ENCODE results near the gene OST4.
A peak's percentile ranks its signal among the peaks of the same experiment; 100 is the strongest.

The OST4 gene

DNA sequence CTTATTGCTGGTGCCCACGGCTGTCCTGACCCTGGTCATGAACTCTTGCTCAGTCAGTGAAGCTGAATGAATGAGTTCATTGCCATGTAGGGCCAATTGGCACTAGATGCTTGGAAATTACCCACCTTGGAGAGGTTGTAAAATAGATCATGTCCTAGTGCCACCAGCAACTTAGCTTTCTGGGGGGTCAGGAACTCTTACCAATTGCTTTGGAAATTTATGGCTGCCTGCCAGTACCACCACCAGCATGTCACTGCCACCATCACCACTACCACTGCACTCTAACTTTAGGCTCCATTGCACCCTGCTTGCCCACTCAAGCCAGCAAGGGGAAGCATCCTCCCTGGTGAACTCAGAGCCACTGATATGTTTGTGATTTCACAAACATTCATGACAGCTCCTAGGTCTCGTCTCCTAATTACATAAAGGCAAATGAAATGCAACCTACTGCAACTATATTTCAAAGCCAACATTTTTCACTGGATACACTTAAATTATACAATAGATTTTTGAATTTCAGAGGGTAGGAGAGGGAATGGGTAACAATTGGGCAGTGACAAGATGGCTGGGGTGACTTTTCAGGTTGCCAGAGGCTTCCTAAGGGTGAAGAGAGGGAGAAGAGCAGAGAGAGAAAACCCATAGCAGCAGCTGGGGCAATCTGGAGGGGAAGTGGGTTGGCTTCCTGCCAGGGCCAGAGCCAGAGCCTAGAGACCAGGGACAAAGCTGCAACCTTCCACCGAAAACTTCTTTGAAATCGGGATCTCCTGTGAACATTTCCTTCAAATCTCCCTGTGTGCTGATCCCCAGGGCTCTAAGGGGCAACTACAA lies 3.5 kb upstream of the OST4 start:
- no peak for DNase-seq (ENCODE audit: low read depth)
- Histone ChIP-seq H3K9ac (ENCODE audit: low read length) (no peak overlapping the region), H3K27me3 (replicated peaks; ENCODE audit: control insufficient read depth, insufficient read depth, low read length) (no peaks in the 10 kb centered on the region), H3K4me1 (ENCODE audit: control insufficient read depth, insufficient read depth, low read length) (peaks cover 44% of the 10 kb centered on the region), H3K4me3 (ENCODE audit: low read length) (no peak overlapping the region), H3K9me3 (ENCODE audit: control insufficient read depth, low read length) (no peaks in the 10 kb centered on the region), H3K36me3 (ENCODE audit: control insufficient read depth, insufficient read depth, low read length, severe bottlenecking) (peaks cover 3% of the 10 kb centered on the region)

DNA sequence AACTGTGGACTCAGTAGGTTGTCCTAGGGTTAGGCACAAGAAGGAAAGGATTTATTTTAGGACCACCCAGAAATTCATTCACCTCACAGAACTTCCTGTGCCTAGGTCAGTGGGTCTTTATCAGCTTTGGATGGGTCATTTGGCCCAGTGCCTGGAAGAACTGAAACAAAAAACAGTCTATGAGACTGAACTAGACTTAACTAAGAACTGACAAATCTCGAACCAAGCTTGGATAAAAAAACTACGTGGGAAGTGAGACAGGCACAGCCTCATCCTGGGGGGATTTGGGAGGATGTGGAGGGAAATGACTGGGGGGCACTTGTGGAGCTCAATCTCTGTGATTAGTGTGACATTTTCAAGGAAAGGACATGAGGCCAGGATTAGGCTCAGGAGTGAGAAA lies 2.3 kb upstream of the OST4 start:
- H3K4me1 ChIP-seq (ENCODE audit: control insufficient read depth, insufficient read depth, low read length), result peaks cover 47% of the 10 kb centered on the region
- DNase-seq (ENCODE audit: low read depth), result no peak
- no peak overlapping the region for H3K9ac ChIP-seq (ENCODE audit: low read length)
- H3K36me3 ChIP-seq (ENCODE audit: control insufficient read depth, insufficient read depth, low read length, severe bottlenecking), result peaks cover 13% of the 10 kb centered on the region
- no peaks in the 10 kb centered on the region for H3K27me3 ChIP-seq (replicated peaks; ENCODE audit: control insufficient read depth, insufficient read depth, low read length)
- no peak overlapping the region for H3K4me3 ChIP-seq (ENCODE audit: low read length)
- no peaks in the 10 kb centered on the region for H3K9me3 ChIP-seq (ENCODE audit: control insufficient read depth, low read length)

DNA sequence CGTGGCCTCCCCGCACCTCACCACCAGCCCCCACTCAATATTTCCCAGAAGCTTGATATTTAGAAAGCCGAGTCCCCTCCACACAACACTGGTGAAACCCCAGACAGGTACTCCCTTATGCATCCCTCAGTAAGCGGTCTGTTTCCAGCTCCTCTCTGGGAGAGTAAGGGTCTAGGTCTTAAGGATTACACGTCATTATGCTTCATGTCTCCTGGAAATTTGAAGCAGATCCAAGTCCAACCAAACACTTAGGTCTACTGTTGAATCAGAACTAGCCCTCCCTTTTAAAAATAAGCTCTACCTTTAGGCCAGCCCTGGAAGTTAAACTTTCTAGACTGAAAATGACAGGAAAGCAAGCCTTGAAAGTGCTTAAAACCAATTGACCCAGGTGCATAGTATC lies 1.5 kb upstream of the OST4 start:
- Histone ChIP-seq H3K4me1 (ENCODE audit: control insufficient read depth, insufficient read depth, low read length) (peaks cover 54% of the 10 kb centered on the region), H3K4me3 (ENCODE audit: low read length) (no peak overlapping the region), H3K27me3 (replicated peaks; ENCODE audit: control insufficient read depth, insufficient read depth, low read length) (no peaks in the 10 kb centered on the region)

DNA sequence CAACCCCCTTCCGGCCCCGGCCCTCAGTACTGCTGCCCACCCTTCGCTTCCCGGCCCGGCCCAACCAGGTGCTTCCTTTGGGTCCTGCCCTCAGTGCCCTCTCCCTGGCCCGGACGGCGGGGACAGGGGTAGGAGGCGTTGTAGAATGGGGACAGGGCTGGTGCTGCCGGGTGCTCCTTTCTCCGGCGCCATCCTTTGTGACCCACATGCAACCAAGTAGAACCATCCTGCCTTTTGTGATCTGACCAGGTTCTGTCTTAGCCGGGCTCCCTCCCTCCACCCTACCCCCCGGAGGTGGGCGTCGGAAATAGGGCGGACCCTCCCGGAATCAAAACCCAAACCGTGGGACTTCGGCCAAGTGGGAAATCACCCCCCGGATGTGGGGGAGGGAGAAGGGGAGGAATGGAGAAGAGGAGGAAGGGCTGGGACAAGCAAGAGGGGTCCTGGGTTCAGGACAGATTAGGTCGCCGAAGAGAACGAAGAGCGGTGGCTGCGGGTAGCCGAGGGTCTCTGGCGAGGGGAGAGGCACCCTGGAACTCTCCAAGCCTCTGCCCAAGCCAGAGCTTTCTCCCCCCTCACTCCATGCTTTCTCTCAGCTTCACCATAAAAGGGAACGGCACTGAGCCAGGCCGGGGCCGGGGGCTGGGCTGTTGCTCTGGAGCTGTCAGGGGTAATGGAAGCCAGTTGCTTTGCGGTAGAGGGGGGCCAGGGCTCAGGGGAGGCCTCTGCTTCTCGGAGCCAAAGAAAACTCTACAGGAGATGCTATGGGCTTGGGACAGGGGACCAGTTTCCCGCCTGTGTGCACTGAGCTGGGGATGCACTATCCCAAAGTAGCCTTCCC lies 756 bp upstream of the OST4 start:
- Histone ChIP-seq H3K36me3 (ENCODE audit: control insufficient read depth, insufficient read depth, low read length, severe bottlenecking) (peaks cover 27% of the 10 kb centered on the region), H3K27me3 (replicated peaks; ENCODE audit: control insufficient read depth, insufficient read depth, low read length) (no peaks in the 10 kb centered on the region), H3K9ac (ENCODE audit: low read length) (peak overlapping the region; percentile 99), H3K4me3 (ENCODE audit: low read length) (peak overlapping the region; percentile 99), H3K4me1 (ENCODE audit: control insufficient read depth, insufficient read depth, low read length) (peaks cover 52% of the 10 kb centered on the region), H3K9me3 (ENCODE audit: control insufficient read depth, low read length) (no peaks in the 10 kb centered on the region)
- DNase-seq (ENCODE audit: low read depth), result peak; percentile 82

More for the DNA sequence above, 1.5 kb upstream of the OST4 start:
- H3K36me3 ChIP-seq (ENCODE audit: control insufficient read depth, insufficient read depth, low read length, severe bottlenecking), result peaks cover 21% of the 10 kb centered on the region
- H3K9me3 ChIP-seq (ENCODE audit: control insufficient read depth, low read length), result no peaks in the 10 kb centered on the region
- H3K9ac ChIP-seq (ENCODE audit: low read length), result no peak overlapping the region
- no peak for DNase-seq (ENCODE audit: low read depth)

DNA sequence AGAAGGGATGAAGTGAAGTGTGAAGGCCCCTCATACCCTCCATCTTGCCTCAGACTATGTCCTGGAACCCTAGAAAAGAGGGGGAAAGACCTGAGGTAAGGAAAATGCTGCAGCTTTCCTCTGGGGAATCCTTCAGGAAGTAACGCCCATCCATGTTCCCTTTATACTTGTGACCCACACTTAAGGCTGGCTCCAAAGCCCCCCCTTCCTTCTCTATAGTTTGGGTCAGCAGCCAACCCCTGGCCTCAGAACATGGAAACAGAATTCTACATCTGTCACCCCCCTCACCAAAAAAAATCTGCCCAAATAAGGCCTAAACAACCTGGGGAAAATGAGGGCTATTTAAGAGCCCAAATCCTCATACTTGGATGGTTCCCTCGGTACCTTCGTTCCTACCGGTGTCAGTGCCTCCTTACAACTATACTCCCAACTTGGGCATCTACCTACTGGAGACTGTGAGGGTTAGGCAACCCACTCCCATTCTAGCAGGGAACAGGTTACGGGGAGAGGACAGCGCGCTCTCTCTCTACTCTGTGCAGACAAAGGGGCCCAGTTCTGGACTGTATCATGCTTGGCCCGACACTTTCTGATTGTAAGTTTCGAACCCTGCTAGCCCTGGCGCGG lies 689 bp downstream of the OST4 start:
- DNase-seq (ENCODE audit: low read depth), result no peak

DNA sequence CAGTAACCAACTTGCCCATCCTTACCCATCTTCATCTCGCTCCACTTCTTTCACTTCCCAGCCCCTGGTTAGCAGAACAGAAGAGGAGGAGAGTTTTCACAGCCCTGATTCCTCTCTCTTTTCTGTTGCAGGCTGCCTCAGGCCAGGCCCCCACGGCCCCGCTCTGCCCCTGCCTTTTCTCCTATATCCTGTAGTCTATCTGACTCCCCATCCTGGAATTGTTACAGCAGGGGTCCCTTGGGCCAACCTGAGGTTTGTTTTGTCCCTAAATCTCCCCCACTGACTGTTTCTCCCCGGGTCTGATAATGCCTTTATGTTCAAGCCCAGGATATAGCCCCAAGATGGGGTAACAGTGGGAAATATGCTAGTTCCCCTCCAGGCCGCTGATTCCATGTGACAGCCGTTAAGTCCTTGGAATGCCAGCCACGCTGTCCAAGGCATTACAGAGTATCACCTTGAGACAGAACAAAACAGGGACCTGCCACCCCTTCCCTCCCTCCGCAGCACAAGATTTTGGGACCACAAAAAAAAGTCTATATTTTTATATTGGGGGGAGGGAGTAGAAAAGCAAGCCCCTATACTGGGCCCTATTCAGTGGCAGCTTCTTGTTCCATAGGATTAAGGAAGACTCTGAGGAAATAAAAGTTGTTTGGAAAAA lies 1.4 kb downstream of the OST4 start:
- peak overlapping the region; percentile 99 for H3K9ac ChIP-seq (ENCODE audit: low read length)
- no peaks in the 10 kb centered on the region for H3K9me3 ChIP-seq (ENCODE audit: control insufficient read depth, low read length)
- no peak for DNase-seq (ENCODE audit: low read depth)
- H3K4me3 ChIP-seq (ENCODE audit: low read length), result peak overlapping the region; percentile 99
- H3K27me3 ChIP-seq (replicated peaks; ENCODE audit: control insufficient read depth, insufficient read depth, low read length), result no peaks in the 10 kb centered on the region
- peaks cover 51% of the 10 kb centered on the region for H3K4me1 ChIP-seq (ENCODE audit: control insufficient read depth, insufficient read depth, low read length)
- peaks cover 41% of the 10 kb centered on the region for H3K36me3 ChIP-seq (ENCODE audit: control insufficient read depth, insufficient read depth, low read length, severe bottlenecking)

More for the DNA sequence above, 689 bp downstream of the OST4 start:
- Histone ChIP-seq H3K9me3 (ENCODE audit: control insufficient read depth, low read length) (no peaks in the 10 kb centered on the region), H3K36me3 (ENCODE audit: control insufficient read depth, insufficient read depth, low read length, severe bottlenecking) (peaks cover 34% of the 10 kb centered on the region), H3K9ac (ENCODE audit: low read length) (peak overlapping the region; percentile 99), H3K4me1 (ENCODE audit: control insufficient read depth, insufficient read depth, low read length) (peaks cover 52% of the 10 kb centered on the region), H3K27me3 (replicated peaks; ENCODE audit: control insufficient read depth, insufficient read depth, low read length) (no peaks in the 10 kb centered on the region), H3K4me3 (ENCODE audit: low read length) (peak overlapping the region; percentile 99)

DNA sequence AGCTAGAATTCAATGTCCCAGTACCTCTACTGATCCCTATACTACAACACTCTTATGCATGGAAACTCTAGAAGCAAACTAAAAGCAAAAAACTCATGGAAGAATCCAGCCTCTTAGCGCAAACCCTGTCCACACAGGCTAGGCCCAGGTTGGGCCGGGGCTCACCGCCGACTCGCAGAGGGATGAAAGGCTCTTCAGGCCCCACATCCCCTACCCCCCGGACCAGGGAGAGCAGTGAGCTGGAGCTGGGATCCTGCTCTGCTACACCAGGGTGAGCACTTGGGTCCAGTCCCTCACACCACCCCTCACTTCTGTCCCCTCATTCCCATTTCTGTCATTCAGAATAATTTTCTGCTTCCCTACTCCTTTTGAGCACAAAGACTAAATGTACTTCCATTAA lies 2.0 kb downstream of the OST4 start:
- H3K9me3 ChIP-seq (ENCODE audit: control insufficient read depth, low read length), result no peaks in the 10 kb centered on the region
- H3K4me1 ChIP-seq (ENCODE audit: control insufficient read depth, insufficient read depth, low read length), result peaks cover 46% of the 10 kb centered on the region
- peaks cover 42% of the 10 kb centered on the region for H3K36me3 ChIP-seq (ENCODE audit: control insufficient read depth, insufficient read depth, low read length, severe bottlenecking)
- no peaks in the 10 kb centered on the region for H3K27me3 ChIP-seq (replicated peaks; ENCODE audit: control insufficient read depth, insufficient read depth, low read length)
- DNase-seq (ENCODE audit: low read depth), result no peak
- H3K9ac ChIP-seq (ENCODE audit: low read length), result peak overlapping the region; percentile 99
- peak overlapping the region; percentile 99 for H3K4me3 ChIP-seq (ENCODE audit: low read length)

DNA sequence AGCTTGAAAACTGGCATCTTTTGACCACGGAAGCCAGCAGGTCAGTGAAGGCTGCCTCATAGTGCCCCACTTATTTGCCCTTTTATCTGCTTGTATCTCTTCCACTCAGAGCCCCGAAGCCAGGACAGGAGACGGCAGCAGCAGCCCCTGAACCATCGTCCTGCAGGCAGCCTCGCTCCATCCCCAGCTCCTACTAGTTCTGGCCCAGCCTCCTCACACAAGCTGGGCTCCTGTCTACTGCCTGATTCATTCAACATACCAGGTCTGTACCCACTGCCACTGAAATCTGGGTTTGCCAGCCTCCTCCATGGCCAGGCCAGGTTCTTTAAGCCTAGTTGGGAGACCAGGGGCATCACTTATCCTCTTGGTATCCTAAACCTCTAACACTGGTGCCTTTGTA lies 4.1 kb downstream of the OST4 start:
- peak overlapping the region; percentile 4 for H3K9ac ChIP-seq (ENCODE audit: low read length)
- peaks cover 42% of the 10 kb centered on the region for H3K36me3 ChIP-seq (ENCODE audit: control insufficient read depth, insufficient read depth, low read length, severe bottlenecking)
- peaks cover 48% of the 10 kb centered on the region for H3K4me1 ChIP-seq (ENCODE audit: control insufficient read depth, insufficient read depth, low read length)
- no peaks in the 10 kb centered on the region for H3K27me3 ChIP-seq (replicated peaks; ENCODE audit: control insufficient read depth, insufficient read depth, low read length)
- no peak for DNase-seq (ENCODE audit: low read depth)
- no peaks in the 10 kb centered on the region for H3K9me3 ChIP-seq (ENCODE audit: control insufficient read depth, low read length)
- no peak overlapping the region for H3K4me3 ChIP-seq (ENCODE audit: low read length)

DNA sequence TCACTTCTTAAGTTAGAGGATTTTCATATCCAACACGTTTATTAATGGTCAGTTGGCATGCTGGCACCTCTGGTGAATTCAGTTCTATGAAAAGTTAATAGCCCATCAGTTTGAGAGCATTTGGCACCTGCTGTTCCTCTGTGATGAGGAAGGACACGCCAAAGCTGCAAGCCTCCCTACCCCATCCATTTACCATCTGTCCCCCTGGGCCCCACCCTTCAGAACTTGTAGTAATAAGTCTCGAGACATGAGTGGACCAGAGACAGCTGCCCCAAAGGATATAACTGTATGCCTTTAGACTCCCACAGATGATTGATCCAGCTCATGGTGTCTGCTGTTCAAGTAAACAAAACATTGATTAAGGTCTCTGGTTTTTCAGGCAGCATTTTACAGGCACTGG lies 6.3 kb downstream of the OST4 start:
- Histone ChIP-seq H3K36me3 (ENCODE audit: control insufficient read depth, insufficient read depth, low read length, severe bottlenecking) (peaks cover 40% of the 10 kb centered on the region), H3K27me3 (replicated peaks; ENCODE audit: control insufficient read depth, insufficient read depth, low read length) (no peaks in the 10 kb centered on the region), H3K9ac (ENCODE audit: low read length) (no peak overlapping the region), H3K4me1 (ENCODE audit: control insufficient read depth, insufficient read depth, low read length) (peaks cover 35% of the 10 kb centered on the region), H3K9me3 (ENCODE audit: control insufficient read depth, low read length) (no peaks in the 10 kb centered on the region), H3K4me3 (ENCODE audit: low read length) (no peak overlapping the region)
- no peak for DNase-seq (ENCODE audit: low read depth)

DNA sequence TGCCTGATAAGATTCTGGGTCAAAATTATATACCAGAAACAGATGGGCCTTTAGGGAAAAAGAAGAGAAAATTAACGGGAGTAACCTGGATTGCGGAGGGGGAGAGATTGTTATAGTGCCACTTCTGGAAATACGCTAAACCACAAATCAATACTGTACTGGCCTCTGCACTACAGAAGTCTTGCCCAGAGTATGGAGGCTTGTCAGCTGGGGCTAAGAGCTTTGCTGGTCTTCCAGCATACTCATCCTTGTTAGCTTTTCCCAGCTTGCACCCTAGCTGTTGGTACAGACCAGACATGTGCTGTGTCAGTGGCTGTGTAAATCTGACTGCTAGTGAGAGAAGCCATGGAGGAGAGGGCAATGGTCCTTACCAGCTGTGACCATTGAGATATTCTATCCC lies 11.1 kb downstream of the OST4 start:
- Histone ChIP-seq H3K9me3 (ENCODE audit: control insufficient read depth, low read length) (no peaks in the 10 kb centered on the region), H3K36me3 (ENCODE audit: control insufficient read depth, insufficient read depth, low read length, severe bottlenecking) (peaks cover 22% of the 10 kb centered on the region), H3K27me3 (replicated peaks; ENCODE audit: control insufficient read depth, insufficient read depth, low read length) (no peaks in the 10 kb centered on the region), H3K4me1 (ENCODE audit: control insufficient read depth, insufficient read depth, low read length) (peaks cover 19% of the 10 kb centered on the region), H3K9ac (ENCODE audit: low read length) (no peak overlapping the region), H3K4me3 (ENCODE audit: low read length) (no peak overlapping the region)
- DNase-seq (ENCODE audit: low read depth), result no peak

Data from adipocyte (in vitro differentiated cells).